ENCODE data around the gene PRAC1. TPM values are rescaled to one million over a fixed set of nuclear protein-coding genes. Genes with fewer than 3 reads are reported as not detected.

Gene PRAC1
- total RNA-seq, 4 donors from 2014 or later = not detected

- intact Hi-C loops (cut with DNase I) = no loop called here
- 9% methylated on average over 38 of the region's 53 CpGs for WGBS
- no peaks in the 10 kb centered on the region for H3K9me3 ChIP-seq
- H3K4me1 ChIP-seq = peaks cover 0 to 12% (median 6%) of the 10 kb centered on the region in 4 donors
- no peak for TF ChIP-seq EP300 (IDR thresholded peaks at IDR 0.05)
- no peak for TF ChIP-seq POLR2A (IDR thresholded peaks at IDR 0.05; ENCODE audit: low read depth)
- TF ChIP-seq POLR2AphosphoS5 (IDR thresholded peaks at IDR 0.05) = no peak
- no peak for TF ChIP-seq CTCF (IDR thresholded peaks at IDR 0.05)
- peaks cover 11 to 100% (median 92%) of the 10 kb centered on the region in 4 donors for H3K27me3 ChIP-seq
- DNase-seq (ENCODE audit: extremely low spot score) = no peak
- no peak overlapping the region for H3K4me3 ChIP-seq
- no peak overlapping the region for H3K27ac ChIP-seq (replicated peaks in 1 of 4)
- H3K36me3 ChIP-seq = no peaks in the 10 kb centered on the region
These were observed 25.4 kb upstream of the PRAC1 start for GRCh38 chr17:48747445-48748363.

- Histone ChIP-seq H3K36me3 (no peaks in the 10 kb centered on the region), H3K9me3 (no peaks in the 10 kb centered on the region), H3K27ac (replicated peaks in 1 of 4) (no peak overlapping the region), H3K4me3 (no peak overlapping the region), H3K27me3 (peaks cover 11 to 100% (median 86%) of the 10 kb centered on the region in 4 donors), H3K4me1 (peaks cover 0 to 9% (median 4%) of the 10 kb centered on the region in 4 donors)
- intact Hi-C loops (cut with DNase I) = no loop called here
- TF ChIP-seq POLR2AphosphoS5 (IDR thresholded peaks at IDR 0.05) (no peak), CTCF (IDR thresholded peaks at IDR 0.05) (no peak), POLR2A (IDR thresholded peaks at IDR 0.05; ENCODE audit: low read depth) (no peak), EP300 (IDR thresholded peaks at IDR 0.05) (no peak)
- WGBS = 5% methylated on average over 14 of the region's 21 CpGs
- no peak for DNase-seq (ENCODE audit: extremely low spot score)
These were observed 24.7 kb upstream of the PRAC1 start for GRCh38 chr17:48746916-48747444.

- intact Hi-C loops (cut with DNase I) = no loop called here
- WGBS = 18% methylated on average over 12 of the region's 12 CpGs
- no peak for TF ChIP-seq CTCF (IDR thresholded peaks at IDR 0.05)
- no peak for TF ChIP-seq EP300 (IDR thresholded peaks at IDR 0.05)
- TF ChIP-seq POLR2A (IDR thresholded peaks at IDR 0.05; ENCODE audit: low read depth) = no peak
- no peak for TF ChIP-seq POLR2AphosphoS5 (IDR thresholded peaks at IDR 0.05)
- no peak overlapping the region for H3K4me3 ChIP-seq
- peaks cover 0 to 9% (median 4%) of the 10 kb centered on the region in 4 donors for H3K4me1 ChIP-seq
- no peak overlapping the region for H3K27ac ChIP-seq (replicated peaks in 1 of 4)
- H3K9me3 ChIP-seq = no peaks in the 10 kb centered on the region
- DNase-seq (ENCODE audit: extremely low spot score) = no peak
- H3K27me3 ChIP-seq = peaks cover 11 to 100% (median 83%) of the 10 kb centered on the region in 4 donors
- no peaks in the 10 kb centered on the region for H3K36me3 ChIP-seq
These were observed 23.3 kb upstream of the PRAC1 start for GRCh38 chr17:48745381-48746275.

- H3K27ac ChIP-seq (replicated peaks in 1 of 4) = no peak overlapping the region
These were observed 18.2 kb upstream of the PRAC1 start for GRCh38 chr17:48740537-48740936.

More at GRCh38 chr17:48740537-48740936, 18.2 kb upstream of the PRAC1 start:
- intact Hi-C loops (cut with DNase I) = no loop called here
- Histone ChIP-seq H3K27me3 (peaks cover 0 to 100% (median 73%) of the 10 kb centered on the region in 4 donors), H3K36me3 (no peaks in the 10 kb centered on the region), H3K4me1 (no peaks in the 10 kb centered on the region), H3K9me3 (no peaks in the 10 kb centered on the region), H3K4me3 (no peak overlapping the region)
- no peak for DNase-seq (ENCODE audit: extremely low spot score)
- TF ChIP-seq POLR2A (IDR thresholded peaks at IDR 0.05; ENCODE audit: low read depth) = no peak
- TF ChIP-seq CTCF (IDR thresholded peaks at IDR 0.05) = no peak
- TF ChIP-seq EP300 (IDR thresholded peaks at IDR 0.05) = no peak
- TF ChIP-seq POLR2AphosphoS5 (IDR thresholded peaks at IDR 0.05) = no peak
